ENCODE results near the gene ADD3.

The ADD3 gene

GRCh38 chr10:110160081-110160480 is 152.3 kb downstream of the ADD3 start:
- no peak for TF ChIP-seq CTCF (IDR thresholded peaks at IDR 0.05)

GRCh38 chr10:110160522-110160921 is 152.7 kb downstream of the ADD3 start:
- TF ChIP-seq CTCF (IDR thresholded peaks at IDR 0.05), result no peak

DNA sequence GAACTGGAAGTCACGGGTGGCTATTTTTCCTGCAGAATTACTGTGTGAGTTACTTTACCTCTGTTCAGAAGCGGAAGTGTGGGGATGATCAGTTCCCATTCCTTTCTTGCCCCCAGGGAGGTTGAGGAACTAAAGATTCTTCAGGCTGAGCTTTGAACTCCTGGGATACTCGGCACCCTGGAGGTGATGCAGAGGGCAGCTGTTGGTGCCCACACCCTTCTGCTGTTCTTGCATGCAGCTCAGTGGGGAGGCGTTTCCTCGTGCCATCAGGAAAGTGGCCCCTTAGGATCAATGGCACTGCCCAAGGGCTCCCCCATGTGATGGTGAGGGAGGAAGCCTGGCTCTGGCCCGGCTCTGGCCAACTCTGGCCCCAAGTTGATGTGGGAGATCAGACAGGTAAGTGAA is 155.0 kb downstream of the ADD3 start:
- TF ChIP-seq CTCF (IDR thresholded peaks at IDR 0.05), result no peak

- no peak for TF ChIP-seq CTCF (IDR thresholded peaks at IDR 0.05)
Measured at GRCh38 chr10:110163192-110163773, 155.5 kb downstream of the ADD3 start.

DNA sequence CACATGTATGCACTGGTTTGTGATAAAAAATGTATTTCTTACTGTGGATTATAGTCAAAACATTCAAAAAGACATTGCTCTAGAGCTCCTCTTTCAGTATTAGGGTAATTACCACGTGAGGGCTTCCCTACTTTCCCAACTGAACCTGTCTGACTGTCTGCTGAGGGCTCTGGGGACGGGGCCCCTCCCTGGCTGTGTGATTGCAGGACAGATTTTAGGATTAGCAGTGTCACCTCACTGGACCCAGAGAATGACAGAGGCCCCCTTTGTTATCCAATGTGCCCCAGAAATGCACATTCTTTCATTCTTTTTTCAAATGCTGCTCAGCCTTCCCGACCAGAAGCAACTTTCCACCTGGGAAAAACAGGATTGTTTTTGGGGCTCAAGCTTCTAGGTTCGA is 156.1 kb downstream of the ADD3 start:
- no peak for TF ChIP-seq CTCF (IDR thresholded peaks at IDR 0.05)

GRCh38 chr10:110165239-110165638 is 157.5 kb downstream of the ADD3 start:
- no peak for TF ChIP-seq CTCF (IDR thresholded peaks at IDR 0.05)

- no peak for TF ChIP-seq CTCF (IDR thresholded peaks at IDR 0.05)
Measured at GRCh38 chr10:110167149-110167548, 159.4 kb downstream of the ADD3 start.

Data from LNCAP (cell line).